CD4-positive, alpha-beta T cell treated with Interleukin-6 at 100 ng/mL for 8 hours (primary cell): ENCODE measurements around the gene SERPINE1.

ENCODE experiments used
- DNase-seq: peaks from one replicate; pipeline ENCODE4 v3.0.0-alpha.2; 2020; ENCODE audit warnings: mixed read lengths, low spot score

SERPINE1 gene

DNA sequence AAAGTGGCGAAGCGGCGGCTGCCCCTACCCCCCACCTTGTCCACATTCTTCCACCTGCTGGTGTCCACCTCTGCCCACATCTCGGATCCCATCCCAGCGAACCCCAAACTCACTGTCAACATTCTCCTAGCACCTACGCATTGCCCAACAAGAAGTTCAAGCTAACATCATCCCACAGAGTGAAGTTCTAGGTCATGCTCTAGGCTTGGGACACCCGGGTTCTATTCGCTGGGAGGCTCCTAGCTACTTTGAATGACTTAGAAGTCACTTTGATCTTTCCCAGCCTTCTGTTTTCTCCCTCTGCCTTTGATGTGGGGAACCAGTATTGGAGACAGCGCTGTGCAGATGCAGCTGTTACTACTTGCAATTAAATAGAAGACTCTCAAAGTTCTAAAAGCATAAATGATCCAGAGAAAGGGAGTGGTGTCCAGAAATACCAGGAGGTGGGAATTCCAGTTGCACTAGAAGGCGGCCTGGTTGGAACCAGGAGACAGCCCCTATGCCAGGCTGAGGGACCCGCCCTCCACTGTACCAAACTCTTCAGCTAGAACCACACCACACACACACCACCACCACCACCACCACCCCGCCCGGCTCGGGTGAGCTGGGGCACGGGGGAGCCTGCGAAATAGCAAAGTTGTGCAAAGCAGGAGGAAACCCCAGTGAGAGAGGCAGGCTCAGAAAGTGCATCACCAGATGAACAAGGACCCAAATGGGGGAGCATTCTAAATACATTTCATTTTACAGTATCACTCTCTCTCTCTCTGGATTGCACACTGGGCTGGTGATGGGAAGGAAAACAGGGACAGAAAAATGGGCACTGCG is 43.9 kb downstream of the SERPINE1 start:
- DNase-seq: no peak

DNA sequence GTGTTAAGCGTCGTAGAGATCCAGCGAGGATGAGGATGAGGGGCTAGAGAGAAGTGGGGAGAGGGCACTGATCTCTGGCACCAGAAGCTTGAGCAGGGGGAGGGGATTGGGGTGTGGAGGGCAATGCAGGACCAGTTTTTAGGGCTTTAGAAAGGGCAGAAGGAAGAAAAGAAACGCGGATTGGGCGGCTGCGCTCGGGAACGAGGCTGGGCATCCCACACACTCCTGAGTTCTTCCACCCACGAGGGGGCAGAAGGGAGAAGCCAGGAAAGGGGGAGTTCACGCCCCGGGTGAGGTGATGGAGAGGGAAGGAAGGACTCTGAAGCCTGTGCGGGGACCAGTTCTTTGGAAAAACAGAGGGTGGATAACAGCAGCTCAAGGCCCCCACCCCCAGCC is 44.5 kb downstream of the SERPINE1 start:
- no peak for DNase-seq

DNA sequence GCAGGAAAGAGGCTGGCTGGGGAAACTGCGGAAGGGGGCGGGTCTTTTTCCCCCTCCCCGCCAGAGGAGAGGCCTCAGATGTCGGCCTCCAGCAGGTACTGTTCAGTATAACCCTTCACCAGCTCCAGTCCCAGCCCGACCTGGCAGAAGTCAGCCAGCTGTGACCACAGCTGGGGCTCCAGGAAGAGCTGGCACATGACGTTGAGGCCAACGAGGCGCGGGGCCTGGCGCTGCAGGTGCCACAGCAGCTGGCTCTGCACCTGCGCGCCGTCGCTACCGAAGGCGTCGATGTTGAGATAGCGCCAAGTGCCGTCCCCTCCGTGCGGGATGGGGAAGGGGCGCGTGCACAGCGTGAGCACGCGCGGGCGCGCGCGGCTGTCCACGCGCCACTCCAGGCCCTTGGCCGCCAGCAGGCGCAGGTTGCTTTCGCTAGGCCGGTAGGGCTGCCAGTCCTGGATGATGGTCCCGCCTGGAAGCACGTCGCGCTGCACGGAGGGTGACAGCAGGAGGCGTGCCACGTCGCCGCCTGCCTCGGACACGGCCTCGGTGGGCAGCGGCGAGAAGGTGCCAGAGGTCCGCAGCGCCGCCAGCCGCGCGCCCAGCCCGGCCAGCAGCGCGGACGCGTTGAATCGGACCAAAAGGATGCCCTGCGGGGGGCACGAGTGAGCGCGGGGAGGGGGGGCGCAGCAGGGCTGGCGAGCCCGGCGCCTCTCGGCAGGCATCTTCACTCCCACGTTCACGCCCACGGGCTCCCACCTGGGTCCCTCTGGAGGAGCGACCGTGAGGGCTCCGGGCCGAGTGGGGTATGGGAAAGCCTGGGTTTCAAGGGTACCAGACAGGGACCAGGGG is 45.3 kb downstream of the SERPINE1 start:
- DNase-seq: no peak

DNA sequence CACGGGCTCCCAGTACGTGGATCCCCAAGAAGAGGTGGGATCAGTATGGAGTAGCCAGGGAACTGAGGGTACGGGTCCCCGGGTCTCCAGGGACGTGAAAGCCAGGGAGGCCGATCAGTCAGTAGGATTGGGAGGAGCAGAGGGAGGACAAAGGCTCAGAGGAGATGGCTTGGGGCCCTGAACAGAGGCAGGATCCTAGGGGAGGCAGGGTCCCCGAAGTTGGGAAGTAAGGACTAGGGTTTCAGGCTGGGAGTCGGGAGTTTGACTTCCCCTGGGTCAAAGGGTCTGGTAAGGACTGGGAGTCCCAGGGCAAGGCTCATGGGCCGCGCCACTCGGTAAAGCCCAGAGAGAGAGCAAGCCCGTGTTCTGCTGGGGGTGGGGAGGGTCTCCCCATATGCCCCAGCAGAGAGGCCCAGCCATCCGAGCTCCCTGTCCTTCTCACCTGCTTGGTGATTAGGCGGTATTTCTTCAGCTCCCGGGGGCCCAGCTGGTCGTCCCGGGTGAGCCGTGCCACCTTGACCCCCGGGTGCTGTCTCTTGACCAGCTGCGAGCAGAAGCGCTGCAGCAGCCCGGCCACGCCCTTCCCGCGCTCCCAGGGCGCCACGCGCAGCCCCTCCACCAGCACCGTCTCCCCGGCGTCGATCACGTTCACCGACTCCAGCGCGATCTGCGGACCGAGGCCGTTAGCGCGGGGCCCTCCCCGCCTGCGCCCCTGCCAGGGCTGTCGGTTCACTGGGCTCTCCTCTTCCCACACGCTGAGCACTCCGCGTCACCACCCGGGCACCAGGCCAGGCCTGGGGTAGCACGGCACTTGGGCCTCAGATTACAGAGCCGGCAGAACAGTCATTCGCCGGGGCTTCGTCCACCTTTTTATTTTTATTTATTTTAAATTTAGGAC is 46.2 kb downstream of the SERPINE1 start:
- no peak for DNase-seq

DNA sequence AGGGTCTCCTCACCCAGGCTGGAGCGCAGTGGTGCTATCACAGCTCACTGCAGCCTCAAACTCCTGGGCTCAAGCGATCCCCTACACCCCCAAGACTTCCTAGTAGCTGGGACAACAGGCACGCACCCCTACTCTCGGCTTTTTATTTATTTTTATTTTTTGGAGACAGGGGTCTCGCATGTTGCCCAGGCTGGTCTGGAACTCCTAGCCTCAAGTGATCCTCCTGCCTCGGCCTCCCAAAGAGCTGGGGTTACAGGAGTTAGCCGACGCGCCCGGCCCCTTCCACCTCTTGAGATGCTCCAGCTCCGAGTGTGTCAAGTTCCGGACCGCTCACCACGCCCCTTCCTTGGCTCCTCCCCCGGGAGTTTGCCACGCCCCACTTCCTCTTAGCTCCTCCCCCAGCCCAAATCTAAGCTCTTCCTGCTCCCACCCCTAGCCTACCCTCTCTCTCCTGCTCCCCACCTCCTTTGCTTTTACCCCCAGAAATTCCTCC is 46.9 kb downstream of the SERPINE1 start:
- DNase-seq: peak; percentile 38

DNA sequence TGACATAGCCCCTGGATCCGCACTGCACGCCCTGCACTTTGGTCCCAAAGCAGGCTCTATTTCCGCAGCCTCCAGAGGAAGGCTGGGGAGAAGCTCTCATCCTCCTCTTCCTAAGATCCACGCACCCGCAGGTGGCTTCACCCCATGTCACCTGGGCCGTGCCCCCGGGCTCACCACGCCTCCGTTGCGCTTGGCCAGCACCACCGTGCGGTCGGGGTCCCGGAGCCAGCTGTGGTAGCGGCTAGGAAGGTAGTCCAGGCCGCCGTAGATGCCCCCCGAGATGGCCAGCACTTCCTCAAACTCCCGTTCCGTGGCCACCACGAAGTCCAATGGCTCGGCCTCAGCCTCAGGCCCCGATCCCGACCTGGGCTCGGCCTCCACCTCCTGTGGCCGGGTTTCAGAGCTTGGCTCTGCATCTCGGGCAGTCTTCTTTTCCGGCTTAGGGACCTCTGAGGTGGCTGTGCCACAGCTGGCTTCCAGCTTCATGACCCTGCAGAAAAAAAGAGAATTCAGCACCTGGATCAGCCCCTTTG is 47.5 kb downstream of the SERPINE1 start:
- no peak for DNase-seq

DNA sequence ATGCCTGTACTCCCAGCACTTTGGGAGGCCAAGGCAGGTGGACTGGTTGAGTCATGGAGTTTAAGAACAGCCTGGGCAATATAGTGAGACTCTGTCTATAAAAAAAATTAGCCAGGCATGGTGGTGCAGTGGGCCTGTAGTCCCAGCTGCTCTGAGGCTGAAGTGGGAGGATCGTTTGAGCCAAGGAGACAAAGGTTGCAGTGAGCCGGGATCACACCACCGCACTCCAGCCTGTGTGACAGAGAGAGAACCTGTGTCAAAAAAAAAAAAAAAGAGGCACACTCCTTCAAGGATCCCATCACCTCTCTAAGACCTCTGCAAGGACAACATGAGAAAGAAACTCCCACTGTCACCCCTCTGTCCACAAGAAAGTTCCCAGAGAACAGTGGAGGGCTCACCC is 48.8 kb downstream of the SERPINE1 start:
- DNase-seq: no peak

DNA sequence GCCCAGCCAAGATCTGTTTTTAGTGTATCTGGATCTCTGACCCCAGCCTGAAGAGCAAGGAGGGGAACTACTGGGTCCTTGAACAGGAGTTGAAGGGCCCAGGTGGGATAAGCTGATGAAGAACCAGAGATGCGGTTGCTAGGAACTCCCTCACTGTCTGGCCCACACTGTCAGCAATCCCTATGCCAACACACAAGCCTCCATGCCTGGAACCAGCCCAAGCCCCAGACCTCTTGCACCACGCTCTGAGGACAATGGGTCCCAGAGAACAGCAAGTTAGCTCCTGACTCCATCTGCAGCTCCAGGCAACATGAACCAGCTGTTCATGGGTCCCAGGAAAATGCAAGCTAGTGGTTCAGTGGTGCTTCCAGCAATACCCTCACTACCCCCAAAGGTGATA is 50.7 kb downstream of the SERPINE1 start:
- DNase-seq: no peak

DNA sequence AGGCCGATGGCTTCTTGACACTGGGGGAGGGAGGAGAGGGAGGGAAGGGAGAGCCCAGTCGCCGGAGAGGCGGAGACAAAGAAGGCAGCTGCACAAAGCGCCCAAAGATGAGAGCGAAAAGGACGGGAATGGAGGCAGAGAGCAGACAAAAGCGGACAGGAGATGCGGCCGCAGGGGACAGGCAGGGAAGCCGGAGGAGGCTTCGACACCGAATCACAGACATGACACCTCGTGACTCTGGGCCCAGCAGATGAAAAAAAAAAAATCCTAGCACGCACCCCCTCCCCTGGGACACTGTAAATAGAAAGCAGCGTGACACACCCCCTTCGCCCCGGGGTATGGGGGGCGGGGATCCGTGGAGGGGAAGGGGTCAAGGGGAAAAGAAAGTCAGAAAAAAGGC is 52.2 kb downstream of the SERPINE1 start:
- DNase-seq: no peak

DNA sequence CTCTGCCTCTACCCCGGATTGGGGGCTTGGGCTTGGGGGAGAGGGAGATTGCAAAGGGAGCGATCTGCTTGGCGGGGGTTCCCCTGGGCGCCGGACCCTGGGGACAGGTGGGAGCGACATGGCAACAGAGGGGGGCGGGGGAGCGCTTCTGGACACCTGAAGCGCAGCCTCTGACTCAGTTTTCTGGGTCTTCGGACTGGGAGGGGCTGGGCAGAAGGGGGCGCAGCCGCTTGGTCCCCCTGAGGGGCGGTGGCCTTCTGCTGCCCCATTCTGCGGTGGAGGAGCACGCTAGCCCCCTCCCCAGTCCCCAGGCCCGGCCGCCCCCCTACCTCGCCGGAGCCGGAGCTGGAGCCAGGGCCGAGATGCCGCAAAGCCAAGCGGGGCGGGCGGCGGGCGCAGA is 52.8 kb downstream of the SERPINE1 start:
- no peak for DNase-seq

DNA sequence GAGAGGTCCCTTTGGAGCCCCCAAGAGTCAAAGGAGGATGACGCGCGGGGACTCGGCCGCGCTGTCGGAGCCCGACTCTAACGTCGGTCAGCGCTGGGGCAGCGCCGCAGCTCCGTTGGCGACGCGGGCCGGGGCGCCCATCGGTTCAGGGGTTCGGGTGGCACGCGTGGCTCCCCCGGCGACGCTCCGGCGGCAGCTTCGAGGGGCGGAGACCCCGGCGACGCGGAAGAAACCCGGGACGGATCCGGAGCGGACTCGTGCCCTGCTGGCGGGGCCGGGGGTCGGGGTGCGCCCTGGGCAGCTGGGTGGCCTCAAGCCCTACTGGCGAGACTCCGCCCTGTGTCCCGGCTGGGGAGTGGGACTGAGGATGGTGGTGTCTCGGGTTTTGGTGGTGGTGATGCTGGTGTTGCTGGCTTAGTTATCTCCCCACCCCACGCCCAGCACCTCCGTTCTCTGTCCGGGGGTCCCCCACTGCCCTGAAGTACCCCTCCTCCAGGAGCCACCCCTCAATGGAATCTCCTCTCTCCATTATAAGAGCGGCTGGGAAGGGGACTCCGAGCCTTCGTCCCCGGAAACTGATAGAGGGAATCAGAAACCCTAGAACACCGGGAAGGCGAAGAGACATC is 53.3 kb downstream of the SERPINE1 start, which contains the start of gene NAT16:
NAT16 (minus strand) TSS at position 164 of the 626 bp plus-strand sequence. CDS start 5,486 bp downstream, outside the sequence.
- DNase-seq: no peak

DNA sequence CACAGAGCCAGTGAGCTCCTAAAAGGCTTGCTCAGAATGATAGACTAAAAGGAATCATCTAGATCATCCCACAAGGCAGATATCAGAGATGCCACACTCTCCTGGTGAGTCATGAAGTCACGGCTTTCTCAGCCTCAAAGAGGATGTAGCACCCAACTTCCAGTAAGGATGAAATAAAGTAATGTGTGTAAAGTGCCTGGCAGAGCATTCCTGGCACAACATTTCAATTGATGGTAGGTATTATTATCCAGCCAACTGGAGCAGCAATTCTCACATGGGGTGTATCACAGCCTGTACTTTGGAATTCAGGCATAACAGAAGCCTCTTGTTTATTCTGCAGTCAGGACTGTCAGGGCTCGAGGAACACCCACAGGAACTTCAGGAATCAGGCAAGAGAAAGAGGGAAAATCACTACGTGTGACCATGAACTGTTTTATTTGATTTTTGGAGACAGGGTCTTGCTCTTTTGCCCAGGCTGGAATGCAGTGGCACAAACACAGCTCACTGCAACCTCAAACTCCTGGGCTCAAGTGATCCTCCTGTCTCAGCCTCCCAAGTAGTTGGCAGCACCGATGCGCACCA is 58.4 kb downstream of the SERPINE1 start:
- no peak for DNase-seq

DNA sequence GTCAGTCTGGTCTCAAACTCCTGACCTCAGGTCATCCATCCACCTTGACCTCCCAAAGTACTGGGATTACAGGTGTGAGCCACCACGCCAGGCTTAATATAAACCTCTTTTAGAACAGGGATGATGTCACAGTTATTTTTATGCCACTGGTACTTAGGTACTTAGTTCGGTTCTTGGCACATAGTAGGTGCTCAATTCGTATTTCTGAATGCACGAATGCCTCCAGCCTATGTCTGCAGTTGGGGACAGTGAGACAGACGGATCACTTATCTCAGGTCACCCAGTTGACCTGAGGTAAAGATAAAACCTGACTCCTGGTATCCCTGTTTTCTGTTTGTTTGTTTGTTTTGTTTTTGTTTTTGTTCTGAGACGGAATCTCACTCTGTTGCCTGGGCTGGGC is 59.3 kb downstream of the SERPINE1 start:
- no peak for DNase-seq

DNA sequence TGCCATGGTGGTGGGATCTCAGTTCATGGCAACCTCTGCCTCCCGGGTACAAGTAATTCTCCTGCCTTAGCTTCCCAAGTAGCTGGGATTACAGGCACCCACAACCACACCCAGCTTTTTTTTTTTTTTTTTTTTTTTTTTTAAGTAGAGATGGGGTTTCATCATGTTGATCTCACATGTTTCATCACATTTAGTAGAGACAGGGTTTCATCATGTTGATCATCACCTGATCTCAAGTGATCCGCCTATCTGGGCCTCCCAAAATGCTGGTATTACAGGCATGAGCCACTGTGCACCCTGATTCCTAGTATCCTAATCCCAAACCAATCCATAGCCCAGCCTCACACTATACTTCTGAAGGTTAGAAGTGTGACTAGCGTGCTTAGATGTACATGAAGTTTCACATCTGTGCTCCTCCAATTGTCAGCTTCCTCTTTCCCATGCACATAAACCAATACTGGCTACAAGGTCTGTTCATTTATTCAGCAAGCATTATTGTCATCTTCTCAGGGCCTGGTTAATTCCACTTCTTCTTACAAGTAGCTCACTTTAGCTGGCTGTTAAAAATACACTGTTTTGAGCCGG is 60.0 kb downstream of the SERPINE1 start:
- DNase-seq: no peak
